NCI-H526 treated with DMSO at 0.1 percent for 48 hours (cell line): ENCODE measurements around the gene HS3ST1.
A peak's percentile ranks its signal among the peaks of the same experiment; 100 is the strongest.
"Not testable (repeated sequence)": the region's sequence is repeated elsewhere in the genome, so short reads cannot be mapped to it uniquely, and the experiment has no call there.

Source experiments
- DNase-seq: peaks from one replicate; lab custom pipeline; 2025; lab: John Stamatoyannopoulos, UW

The HS3ST1 gene

GRCh38 chr4:11399461-11399971, 29.2 kb downstream of the HS3ST1 start:
- DNase-seq: no peak

DNA sequence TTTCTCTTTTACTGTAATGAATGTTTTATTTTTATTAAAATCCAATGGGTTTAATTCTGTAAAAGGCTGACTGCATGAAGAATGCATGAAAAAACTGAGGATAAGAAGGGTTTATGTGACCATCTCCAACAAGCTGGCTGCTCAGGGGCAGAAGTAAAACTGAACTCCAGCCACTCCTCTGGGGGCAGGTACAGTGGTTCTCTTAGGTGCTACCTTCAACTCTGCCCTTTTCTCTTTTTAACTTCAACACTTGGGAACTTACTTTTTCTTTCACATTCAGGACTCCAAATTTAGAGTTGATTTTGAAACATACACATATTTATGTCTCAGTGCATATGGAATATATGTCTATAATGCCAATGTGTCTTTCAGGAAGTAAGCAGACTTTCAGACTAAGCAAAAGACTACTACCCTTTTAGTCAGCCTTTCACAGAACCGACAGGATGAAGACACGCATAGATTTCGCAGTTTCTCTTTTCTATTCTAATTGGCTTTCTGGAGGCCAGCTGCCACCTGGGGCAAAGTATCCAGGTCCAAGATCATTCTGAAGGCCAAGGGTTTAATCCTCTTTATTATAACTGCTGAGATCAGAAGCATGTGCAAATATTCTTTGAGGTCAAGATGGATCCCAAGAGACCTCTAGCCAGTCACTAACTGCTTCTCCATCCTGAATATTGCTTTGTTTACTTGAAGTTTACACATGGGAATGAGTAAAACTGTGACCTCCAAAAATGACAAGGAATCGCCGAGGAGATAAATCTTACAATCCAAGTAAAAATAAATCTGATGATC, 30.7 kb downstream of the HS3ST1 start:
- no peak for DNase-seq

- DNase-seq: no peak
Measured at GRCh38 chr4:11397146-11397545, 31.5 kb downstream of the HS3ST1 start.

GRCh38 chr4:11393551-11393950, 35.1 kb downstream of the HS3ST1 start:
- DNase-seq: no peak

DNA sequence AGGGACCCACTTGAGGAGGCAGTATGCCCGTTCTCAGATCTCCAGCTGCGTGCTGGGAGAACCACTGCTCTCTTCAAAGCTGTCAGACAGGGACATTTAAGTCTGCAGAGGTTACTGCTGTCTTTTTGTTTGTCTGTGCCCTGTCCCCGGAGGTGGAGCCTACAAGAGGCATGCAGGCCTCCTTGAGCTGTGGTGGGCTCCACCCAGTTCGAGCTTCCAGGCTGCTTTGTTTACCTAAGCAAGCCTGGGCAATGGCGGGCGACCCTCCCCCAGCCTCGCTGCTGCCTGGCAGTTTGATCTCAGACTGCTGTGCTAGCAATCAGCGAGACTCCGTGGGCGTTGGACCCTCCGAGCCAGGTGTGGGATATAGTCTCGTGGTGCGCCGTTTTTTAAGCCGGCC, 44.6 kb downstream of the HS3ST1 start:
- DNase-seq: not testable (repeated sequence)

DNA sequence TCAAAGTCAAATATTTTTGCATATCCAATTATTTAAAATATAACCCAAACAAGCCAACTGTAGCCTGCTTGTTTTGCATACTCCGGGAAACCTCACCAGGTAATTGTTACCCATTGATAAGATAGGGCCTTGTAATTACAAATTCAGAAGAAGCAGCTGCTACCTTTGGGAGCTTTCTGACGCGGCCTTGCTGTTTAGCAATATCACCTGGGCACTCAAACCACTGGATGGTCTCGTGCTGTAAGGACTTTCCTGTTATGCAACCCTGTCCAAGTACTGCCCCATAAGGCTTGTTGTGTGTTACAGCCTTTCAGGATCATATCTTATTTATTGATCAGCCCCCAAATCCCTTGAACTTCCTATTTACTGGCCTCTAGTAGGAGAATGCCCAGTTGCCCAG, 52.1 kb downstream of the HS3ST1 start:
- DNase-seq: peak; percentile 97

GRCh38 chr4:11376146-11376545, 52.5 kb downstream of the HS3ST1 start:
- DNase-seq: no peak

GRCh38 chr4:11368701-11369115, 60.0 kb downstream of the HS3ST1 start:
- no peak for DNase-seq

DNA sequence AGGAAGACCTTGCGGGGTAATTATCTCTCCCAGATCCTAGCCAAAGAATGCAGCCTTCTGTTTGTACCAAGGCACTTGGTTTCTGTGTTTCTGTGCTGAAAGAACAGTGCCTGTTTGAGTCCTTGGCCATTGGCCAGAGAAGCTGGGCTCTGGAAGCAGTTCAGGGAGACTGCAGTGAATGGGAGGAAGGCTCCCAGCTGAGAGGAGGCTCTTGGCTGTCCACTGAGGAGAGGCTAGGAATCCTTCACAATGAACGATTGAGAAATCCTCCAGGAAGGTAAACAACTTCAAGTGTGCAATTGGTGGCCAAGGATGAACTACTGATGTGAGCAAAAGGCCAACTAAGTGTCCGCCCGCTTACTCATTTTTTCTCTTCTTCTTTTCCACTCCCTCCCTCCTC, 61.3 kb downstream of the HS3ST1 start:
- no peak for DNase-seq

DNA sequence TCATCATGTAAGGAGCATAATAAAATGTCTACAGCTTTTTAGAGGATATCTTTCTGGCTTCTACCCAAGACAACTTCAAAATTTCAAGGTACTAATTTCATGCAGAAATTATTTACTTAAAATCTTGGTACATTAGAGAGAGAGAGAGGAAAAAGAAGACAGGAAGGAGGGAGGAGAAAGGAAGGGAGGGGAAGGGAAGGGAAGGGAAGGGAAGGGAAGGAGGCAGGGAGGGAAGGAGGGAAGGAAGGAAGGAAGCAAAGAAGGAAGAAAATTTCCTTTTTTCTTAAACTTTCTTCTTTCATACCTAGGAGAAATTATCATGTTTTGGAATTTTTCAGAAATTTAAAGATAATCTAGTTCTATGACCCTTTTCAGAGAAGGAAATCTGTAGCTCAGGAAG, 61.8 kb downstream of the HS3ST1 start:
- DNase-seq: no peak

GRCh38 chr4:11365039-11365438, 63.7 kb downstream of the HS3ST1 start:
- no peak for DNase-seq

DNA sequence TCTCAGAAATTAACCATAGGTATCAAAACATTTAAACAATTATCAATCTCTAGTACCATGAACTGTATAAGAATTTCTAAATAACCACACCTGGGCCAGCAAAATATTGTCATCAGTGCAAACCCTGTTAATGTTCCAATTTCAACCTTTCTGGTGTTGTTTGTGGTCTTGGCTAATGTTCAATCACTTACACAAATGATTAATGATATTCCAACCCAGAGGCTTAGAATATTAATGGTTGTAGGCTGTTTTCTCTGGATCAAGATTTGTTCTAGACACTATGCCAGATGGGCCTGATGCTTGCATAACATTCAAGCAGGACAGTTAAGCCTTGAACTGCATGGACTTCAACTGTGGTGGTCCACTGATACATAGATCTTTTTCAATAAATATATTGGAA, 69.1 kb downstream of the HS3ST1 start:
- DNase-seq: no peak

GRCh38 chr4:11355226-11355625, 73.5 kb downstream of the HS3ST1 start:
- DNase-seq: no peak

- no peak for DNase-seq
Measured at GRCh38 chr4:11354531-11354930, 74.2 kb downstream of the HS3ST1 start.

- DNase-seq: no peak
Measured at GRCh38 chr4:11348449-11349088, 80.1 kb downstream of the HS3ST1 start.

GRCh38 chr4:11344916-11345315, 83.8 kb downstream of the HS3ST1 start:
- DNase-seq: no peak

- no peak for DNase-seq
Measured at GRCh38 chr4:11343536-11343935, 85.2 kb downstream of the HS3ST1 start.
